Right renal pelvis (tissue), 4 donors: ENCODE results near the gene TMEM59L. TPM values are rescaled to one million over a fixed set of nuclear protein-coding genes. Genes with fewer than 3 reads are reported as not detected.

ENCODE experiments used
- DNase-seq, 4 donors: peaks; one replicate each; pipeline ENCODE4 v3.0.0-alpha.2; 2013; ENCODE audit warnings: low read depth in 4 of 4, low spot score in 3 of 4, missing footprints in 1 of 4
- polyA plus RNA-seq, 4 donors: library from polyadenylated mRNA; unstranded; fragments of 120-200 nt; gene quantifications; one replicate each; pipeline ENCODE4 v1.2.1, GENCODE V29; 2013; ENCODE audit not compliant: insufficient read length in 4 of 4

Gene TMEM59L
- polyA plus RNA-seq, 4 donors, result 1.6 to 3.8 (median 3.3) TPM

DNA sequence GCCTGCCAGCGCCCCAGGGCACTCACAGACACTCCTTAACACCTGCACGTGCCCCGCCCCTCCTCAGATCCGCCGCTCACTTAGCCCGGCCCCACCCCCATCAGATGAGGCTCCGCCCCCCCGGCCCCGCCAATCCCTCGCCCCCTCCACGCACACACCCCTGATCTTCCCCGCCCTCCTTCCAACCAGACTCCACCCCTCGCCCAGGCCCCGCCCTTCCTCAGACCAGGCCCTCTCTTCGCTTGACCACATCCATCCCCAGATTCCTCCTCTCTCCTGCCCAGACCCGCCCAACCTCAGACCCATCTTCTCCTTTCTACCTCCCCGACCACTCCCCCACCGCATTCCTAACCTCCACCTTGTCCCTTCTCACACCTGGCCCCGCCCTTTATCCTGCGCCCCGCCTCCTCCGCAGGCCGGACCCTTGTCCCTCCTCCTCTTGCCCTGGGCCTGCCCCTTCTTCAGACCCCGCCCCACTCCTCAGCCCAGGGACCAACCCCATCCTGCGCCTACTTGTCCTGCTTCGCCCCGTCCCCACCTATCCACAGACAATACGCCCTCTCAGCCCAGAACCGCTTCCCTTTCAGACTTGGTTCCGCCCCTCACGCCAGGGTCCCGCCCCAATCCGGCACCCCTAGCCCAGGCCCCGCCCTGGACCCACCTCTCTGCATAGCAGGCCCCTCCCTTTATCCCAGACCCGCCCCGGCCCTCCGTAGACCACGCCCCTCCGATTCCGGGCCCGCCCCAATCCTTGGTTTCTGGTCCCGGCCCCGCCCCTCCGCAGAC lies 23.7 kb downstream of the TMEM59L start:
- peak; percentile 85 to 88 (median 85) for DNase-seq

DNA sequence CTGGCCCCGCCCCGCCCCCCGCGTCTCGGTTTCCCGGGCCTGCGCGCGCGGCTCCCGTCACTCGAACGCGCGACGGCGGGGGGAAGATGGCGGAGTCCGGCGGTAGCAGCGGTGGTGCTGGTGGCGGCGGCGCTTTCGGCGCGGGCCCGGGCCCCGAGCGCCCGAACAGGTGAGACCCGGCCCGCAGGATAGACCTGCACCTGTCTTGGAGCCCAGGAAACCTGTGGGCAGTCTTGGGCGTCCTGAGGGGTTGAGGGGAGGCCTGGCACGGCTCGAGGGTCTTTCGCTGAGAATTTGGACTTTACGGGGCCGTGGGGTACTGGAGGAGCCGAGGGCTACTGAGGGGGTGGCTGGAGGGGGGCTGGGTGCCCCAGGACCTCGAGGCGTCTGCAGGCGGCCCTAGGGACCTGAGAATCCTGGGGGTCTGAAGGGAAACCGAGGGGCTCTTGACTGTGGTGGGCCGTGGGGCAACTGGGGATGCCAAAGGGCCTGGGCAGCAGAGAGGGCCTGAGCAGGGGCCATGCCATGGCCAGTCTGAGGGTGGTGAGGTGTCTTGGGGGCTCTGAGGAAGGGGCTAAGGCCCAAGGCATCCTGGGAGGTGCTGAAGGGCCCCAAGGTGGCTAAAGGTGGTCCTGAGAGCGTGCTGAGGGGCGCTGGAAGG lies 24.4 kb downstream of the TMEM59L start, which contains the start of gene KLHL26:
TSS of gene KLHL26 (plus strand) at position 60 of the 661 bp plus-strand sequence. CDS start at position 87, 27 bp downstream.
- no peak for DNase-seq

DNA sequence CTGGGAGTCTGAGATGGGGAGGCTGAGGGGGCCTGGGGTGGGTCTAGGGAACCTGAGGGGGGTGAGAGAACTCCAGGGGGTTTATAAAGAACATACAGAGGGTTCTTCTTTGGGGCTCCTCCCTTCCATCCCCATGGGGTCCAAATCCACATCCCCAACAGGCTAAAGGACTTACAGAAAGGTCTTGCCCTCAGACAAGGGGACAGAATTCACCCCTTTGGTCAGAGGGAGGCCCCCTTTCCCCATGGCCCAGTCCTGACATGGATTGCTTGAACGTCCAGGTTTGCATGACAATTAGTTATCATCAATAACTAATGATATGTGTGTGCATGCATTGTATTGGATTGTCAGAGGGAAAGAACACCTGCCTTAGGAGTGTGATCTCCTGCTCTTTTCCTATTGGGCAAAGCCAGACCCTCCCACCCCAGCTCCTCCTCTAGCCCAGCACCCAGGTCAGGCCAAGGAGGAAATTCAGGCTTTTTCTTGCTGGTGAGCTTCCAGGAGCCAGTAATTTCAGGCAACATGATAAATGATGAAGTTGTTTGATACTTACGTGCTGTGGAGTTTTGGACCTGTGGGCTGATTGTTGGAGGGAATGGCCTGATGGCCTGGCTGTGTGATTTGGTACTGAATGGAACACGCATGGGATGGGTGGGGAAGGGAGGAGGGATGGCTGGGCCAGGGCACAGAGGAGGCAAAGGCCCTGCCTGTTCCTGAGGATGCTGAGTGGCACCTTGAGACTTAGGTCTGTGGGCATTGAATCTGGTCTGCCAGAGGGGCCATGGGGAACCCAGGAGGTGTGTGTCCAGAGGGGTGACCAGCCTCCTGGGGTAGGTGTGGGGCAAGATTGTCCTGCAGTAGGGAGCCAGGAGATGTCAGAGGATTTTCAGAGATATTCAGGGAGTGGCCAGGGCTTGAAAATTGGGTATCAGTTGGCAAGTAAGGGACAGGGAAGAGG lies 25.3 kb downstream of the TMEM59L start:
- no peak for DNase-seq

DNA sequence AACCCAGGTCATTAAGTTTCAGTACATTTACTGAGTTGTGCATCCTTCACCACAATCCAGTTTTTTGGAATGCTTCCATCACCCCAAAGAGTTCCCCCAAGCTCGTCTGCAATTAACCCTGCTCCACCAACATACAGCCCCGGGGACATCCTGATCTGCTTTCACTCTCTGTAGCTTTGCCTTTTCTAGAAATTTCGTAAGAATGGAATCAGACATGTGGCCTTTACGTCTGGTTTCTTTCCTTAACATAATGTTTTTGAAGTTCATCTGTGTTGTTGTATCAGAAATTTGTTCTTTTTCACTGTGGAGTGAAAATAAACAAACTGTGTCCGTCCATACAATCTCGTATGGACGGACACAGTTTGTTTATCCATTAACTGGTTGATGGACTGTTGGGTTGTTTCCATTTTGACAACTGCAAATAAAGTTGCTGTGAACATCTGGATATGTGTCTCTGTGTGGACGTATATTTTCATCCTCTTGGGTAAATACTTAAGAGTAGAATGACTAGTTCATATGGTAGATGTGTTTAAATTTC lies 27.1 kb downstream of the TMEM59L start:
- no peak for DNase-seq

DNA sequence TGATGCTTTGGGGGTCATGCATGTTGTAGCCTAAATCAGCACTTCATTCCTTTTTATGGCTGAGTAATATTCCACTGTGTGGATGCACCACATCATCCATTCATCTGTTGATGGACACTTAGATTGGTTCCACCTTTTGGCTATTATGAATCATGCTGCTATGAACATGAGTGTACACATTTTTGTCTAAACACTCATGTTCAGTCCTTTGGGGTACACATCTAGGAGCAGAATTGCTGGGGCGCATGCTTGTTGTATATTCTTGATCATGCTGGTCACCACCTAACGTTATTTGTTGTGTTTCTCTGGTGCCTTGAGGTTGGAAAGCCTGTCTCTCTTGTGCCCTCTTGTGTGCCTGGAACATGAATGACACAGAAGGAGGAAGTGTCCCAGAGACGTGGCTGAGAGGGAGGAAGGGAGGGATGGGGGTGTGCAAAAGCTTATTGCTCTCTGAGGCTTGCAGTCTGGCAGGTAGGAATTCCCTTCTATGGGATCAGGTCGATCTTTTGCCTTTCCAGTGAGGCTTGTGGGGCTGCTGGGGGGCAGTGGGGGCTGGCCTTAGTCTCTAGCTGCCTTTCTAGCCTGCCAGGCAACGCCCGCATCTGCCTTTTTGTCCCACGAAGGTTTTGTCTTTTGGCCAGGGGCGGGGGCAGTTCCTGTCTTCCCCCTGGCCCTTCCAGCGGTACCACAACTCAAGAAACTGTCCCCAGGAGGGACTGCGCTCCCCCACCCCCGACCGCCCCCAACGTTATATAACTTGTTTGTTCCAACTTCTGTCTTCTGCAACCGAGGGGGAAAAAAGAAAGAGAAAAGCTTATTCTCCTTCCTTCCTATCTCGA lies 31.7 kb downstream of the TMEM59L start:
- no peak for DNase-seq

DNA sequence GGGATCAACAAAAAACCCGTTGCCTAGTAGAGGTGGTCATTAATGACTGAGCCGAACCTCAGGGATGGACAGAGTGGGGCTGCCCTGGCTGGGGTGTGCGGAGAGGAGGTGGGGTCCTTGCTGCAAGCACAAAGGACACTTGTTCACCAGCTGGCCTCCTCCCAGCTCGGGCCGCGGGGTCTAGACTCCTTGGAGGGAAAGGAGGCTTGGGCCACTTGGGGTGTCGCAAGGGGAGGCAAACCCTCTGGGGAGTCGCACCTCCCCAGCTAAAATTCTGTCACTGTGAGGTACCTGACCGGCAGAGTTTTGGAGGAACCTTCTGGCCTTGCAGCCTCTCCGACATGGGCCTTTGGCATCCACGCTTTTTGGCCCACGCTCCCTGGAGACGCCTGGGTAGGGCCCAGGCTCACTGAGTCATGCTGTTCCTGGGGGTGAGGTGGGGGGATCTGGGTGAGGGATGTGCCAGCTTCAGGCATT lies 32.4 kb downstream of the TMEM59L start:
- DNase-seq, result no peak

DNA sequence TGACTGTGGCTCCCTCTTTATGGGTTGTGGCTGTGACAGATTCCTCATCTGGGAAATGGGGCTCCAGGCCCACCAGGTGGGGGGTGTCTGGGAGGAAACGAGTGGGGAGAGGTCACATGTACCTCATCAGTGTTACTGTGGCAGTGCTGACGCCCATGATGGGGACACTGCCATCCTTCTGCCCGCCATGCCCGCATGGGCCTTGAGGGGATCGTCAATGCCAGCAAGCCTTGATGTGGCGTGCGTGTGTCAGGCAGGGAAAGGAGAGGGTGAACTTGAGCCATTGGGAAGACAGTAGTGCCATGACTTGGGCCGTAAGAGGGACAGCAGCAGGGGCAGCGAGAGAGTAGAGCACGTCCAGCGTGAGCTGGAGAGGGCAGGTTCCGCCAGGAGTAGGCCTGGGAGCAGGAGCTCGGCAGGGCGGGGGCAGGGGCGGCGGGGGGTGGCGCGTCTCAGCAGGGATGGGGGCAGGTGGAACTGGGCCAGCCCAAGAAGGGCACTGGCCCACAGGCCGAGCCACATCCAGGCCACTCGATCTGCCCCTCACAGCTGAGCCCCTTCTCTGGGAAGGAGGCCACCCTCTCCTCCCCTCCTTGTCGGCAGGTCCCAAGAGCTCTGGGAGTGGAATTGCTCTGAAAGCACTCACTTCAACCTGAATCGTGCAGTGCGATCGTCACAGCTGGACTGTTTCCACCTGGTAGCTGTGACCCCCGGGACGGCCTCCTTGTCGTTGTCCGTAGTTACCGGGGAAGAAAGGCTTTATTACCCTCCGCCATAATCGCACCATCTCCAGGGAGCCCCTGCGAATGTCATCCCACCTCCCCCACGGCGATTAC lies 34.1 kb downstream of the TMEM59L start:
- no peak for DNase-seq

DNA sequence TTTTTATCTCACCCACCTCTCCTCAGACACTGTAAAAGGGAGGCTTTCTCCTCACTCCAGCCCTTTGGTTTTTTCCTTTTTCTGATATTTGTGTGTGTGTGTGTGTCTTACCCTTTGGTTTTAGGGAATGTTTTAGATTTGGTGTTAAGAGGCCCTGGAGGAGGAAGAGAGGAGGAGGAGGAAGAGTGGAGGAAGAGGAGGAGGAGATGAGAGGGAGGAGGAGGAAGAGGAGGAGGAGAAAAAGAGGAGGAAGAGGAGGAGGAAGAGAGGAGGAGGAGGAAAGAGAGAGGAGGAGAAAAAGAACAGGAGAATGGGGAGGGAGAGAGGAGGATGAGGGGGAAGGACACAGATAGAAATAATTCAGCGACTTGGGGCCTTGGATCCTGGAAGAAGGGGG lies 34.7 kb downstream of the TMEM59L start:
- DNase-seq, result no peak

DNA sequence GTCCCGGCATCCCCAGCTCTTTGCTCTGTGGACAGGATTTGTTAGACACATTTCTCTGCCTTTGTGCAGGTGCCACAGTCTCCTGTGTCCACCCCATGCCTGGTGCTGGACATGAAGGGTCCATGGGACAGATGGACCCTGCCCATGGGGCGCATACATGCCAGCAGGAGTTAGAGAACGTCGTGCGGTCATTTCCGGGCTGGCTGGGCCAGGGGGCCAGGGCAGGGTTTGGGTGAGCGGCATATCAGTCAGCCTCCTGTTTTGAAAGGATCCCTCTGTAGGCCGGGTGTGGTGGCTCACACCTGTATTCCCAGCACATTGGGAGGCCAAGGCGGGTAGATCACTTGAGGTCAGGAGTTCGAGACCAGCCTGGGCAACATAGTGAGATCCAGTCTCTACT lies 35.1 kb downstream of the TMEM59L start:
- DNase-seq, result no peak

DNA sequence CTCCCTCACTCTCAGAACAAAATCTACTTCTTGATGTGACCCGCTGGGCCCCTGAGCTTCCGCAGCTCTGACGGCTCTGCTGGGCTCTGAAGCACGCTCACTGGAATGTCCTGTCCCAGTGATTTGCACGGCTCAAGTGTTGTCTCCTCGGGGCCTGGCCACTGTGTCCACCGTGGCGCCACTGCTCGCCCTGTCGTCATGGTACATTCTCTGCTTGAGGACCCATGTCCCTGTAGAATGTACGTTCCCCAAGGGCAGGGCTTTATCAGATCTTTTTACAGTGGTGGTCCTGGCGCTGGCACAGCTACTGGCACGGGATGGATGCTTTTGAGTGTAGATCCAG lies 36.3 kb downstream of the TMEM59L start:
- DNase-seq, result no peak

DNA sequence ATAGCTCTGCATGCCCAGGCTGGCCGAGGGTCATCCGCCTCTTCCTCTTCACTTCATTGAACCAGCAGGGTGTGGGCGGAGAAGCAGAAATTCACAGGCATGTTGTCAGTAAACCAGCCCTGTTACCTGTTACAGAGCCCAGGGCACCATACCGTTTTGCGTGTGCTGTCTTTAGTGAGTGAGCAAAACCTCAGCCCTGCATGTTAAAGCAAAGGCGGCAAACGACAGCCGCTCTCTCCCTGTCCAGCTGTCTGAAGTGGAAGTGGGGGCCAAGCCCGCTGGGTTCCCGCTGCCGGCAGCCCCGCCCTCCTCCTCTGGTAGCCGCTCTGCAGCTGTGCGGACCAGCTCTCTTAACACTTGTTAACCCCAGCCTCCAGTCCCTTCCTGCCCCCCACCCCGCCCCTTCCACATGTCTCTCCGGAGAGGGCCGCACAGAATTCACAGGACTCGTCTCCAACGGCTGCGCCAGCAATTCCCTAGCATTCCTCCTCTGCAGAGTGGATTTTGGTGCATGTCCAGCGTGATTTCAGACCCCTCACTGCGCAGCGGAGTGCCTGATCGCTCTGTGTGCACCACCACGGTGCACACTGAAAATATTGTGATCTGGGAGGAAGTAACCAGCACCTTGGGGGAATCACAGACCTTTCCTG lies 36.8 kb downstream of the TMEM59L start:
- no peak for DNase-seq

DNA sequence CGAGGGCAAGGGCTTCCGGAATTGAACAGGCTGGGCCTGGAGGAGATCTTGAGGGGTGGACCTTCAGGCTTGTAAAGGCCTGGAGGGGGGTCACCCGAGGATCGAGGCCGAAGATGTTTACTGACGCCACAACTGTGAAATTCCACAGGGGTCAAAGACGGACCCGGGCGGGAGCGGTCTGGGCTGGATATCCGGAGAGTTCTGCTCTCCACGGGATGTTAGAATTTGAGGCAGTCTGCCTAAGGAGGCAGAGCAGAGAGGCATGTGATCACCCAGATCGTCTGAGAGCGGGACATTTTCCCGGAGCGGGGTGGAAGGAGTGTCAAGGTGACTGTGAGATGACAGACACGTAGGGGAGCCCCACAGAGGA lies 37.3 kb downstream of the TMEM59L start:
- DNase-seq, result no peak

DNA sequence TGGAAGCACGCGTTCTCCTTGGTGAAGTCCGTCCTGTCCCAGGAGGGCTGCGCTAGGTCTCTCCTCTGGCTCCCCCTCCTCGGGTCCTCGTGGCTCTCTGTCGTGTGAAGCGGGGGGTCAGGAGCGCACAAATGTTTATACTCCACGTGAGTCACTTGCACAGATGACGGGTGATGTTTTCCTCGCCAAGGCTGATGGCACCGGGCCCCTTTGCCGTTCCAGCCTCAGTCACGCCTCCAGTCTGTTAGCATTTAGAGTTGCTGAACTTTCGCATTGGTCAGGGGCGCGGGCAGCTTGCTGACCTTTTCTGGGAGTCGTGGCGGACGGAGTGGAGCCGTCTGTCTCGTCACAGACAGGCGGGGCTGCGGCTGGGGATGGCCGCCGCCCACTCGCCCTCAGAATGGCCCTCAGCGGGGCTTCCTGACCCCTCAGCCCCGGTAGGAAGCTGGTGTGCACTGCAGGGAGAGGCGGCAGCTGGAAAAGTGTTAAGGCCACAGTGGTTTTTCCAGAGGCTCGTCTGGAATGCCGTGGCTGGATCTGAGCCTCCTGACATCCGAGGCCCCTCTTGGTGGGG lies 37.9 kb downstream of the TMEM59L start:
- no peak for DNase-seq

DNA sequence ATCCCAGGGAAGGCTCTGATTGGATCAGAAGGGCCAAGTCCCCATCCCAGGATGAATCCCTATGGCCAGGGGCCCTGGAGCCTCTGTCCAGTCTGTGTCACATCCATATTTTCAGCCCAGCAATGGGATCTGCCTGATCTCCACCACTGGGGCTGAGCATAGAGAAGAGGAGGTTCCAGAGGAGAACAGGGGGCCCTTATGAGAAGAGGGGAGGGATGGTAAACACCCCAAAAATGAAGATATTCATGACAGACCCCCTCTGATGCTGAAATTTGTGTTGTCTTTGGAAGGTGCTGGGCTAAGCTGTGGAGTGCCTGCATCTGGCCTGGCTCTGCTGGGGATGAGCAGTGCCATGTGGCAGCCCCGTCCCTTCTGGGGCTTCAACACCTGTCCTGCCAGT lies 38.6 kb downstream of the TMEM59L start:
- no peak for DNase-seq

DNA sequence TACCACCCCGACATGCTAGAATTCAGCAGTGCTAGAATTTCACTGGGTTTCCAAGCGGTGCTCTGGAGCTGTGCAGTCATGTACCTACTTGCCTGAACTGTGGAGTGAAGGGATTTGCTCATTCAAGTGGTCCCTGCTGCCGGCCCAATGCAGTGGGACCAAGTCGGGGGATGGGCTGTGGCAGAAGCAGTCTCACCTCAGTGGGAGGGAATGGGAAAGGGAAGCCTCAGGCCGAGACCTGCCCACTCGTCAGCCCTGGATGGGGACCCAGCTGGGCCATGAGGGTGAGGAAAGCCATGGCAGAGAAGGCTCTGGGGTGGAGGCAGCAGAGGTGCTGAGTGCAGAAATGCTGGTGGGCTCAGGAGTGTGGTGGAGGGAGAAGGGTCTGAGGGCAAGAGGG lies 39.1 kb downstream of the TMEM59L start:
- no peak for DNase-seq

DNA sequence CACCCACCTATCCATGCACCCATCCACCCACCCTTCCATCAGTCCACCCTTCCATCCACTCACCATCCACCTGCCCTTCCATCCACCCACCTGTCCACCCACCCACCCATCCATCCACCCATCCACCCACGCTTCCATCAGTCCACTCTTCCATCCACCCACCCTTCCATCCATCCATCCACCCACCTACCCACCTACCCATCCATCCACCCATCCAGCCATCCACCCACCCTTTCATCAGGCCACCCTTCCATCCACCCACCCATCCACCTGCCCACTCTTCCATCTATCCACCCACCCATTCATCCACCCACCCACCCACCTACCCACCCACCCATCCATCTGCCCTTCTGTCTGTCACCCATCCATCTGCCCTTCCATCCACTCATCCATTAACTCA lies 41.2 kb downstream of the TMEM59L start:
- DNase-seq, result no peak

DNA sequence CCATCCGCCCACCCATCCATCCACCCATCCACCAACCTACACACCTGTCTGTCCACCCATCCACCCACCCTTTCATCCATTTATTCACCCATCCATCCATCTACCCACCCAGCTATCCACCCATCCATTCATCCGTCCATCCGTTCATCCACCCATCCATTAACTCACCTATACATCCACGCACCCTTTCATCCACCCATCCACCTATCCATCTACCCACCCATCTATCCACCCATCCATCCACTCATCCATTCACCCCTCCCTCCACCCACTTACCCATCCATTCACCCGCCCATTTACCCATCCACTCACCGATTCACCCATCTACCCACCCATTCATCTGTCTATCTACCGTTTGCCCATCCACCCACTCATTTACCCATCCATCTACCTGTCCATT lies 41.8 kb downstream of the TMEM59L start:
- no peak for DNase-seq

DNA sequence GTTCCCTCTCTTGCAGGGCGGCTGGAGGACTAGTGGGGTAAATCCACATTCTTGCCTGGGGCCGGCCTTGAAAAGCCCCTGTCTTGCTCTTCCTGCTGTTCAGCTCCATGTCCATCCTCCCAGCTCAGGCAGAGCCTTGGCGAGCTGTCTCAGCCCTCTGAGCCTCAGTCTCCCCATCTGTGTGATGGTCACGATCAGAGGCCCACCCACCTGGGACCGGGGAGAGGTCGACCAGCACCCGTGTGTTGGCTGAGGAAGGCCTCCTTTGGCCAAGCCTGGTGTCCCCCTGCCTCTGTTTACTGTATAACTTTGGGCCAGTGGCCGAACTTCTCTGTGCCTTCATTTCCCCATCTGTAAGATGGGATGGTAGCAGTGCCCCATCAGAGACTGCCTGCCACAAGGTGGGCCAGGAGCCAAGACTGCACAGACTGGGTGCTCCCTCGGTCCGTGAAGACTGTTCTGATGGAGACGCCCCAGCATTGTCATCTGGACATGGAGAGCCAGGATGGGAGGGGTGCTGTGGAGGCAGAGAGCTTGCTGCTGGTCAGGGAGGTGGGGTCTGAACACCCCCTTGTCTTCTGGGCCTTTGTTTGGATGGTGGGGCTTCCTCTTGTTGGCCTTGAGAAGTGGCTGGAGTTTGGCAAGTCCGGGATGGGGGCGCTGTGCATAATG lies 42.6 kb downstream of the TMEM59L start:
- DNase-seq, result no peak
